Uterus (tissue), 4 donors: ENCODE results near the gene SPANXC. TPM values are rescaled to one million over a fixed set of nuclear protein-coding genes. Genes with fewer than 3 reads are reported as not detected.
"Not testable (repeated sequence)": the region's sequence is repeated elsewhere in the genome, so short reads cannot be mapped to it uniquely, and the experiment has no call there.

Experiments used
- DNase-seq, 2 donors: peaks; one replicate each; pipeline ENCODE4 v3.0.0-alpha.2; 2019 to 2020
- H3K27ac ChIP-seq, 2 donors: fragments of 200-600 bp; sonication (generic); 1 replicate in 1 of 2; 2 replicates in 1 of 2; pipeline ENCODE4 v1.5.1; 2016 to 2018
- H3K27me3 ChIP-seq, 2 donors: fragments of 200-600 bp; sonication (generic); one replicate each; pipeline ENCODE4 v1.5.1; 2018 to 2019; ENCODE audit warnings: control low read depth in 1 of 2
- H3K36me3 ChIP-seq, 2 donors: fragments of 200-600 bp; sonication (generic); one replicate each; pipeline ENCODE4 v1.5.1; 2019; ENCODE audit warnings: control low read depth in 1 of 2
- H3K4me1 ChIP-seq, 2 donors: fragments of 200-600 bp; sonication (generic); one replicate each; pipeline ENCODE4 v1.5.1; 2018 to 2019; ENCODE audit warnings: control low read depth in 1 of 2
- H3K4me3 ChIP-seq, 2 donors: fragments of 200-600 bp; sonication (generic); 1 replicate in 1 of 2; 2 replicates in 1 of 2; pipeline ENCODE4 v1.5.1; 2018 to 2019; ENCODE audit warnings: mild to moderate bottlenecking in 1 of 2
- H3K9me3 ChIP-seq, 2 donors: fragments of 200-600 bp; sonication (generic); one replicate each; pipeline ENCODE4 v1.5.1; 2019; ENCODE audit warnings: control low read depth in 1 of 2
- POLR2A ChIP-seq, 2 donors: fragments of 450-650 bp; IDR thresholded peaks; one replicate each; pipeline ENCODE4 v1.6.1; 2016; ENCODE audit warnings: antibody characterized with exemption in 2 of 2, mild to moderate bottlenecking in 1 of 2, moderate library complexity in 1 of 2
- intact Hi-C: fragments of 100-400 bp; cut with DNase I; formaldehyde crosslinking; loops from one replicate; pipeline ENCODE4 v1.15.1; 2023; ENCODE audit warnings: low total_unique reads
- total RNA-seq, 4 donors: library from RNA; depleted of rRNA in 3 of 4; stranded (reverse); fragments of >200 nt in 3 of 4; gene quantifications; one replicate each; pipeline versions ENCODE4 v1.1.0 to v1.2.4, GENCODE V29; 2014 to 2023
- TF ChIP-seq, protein P1 (sequence below), 4 experiments: fragments of 200-600 bp in 2 of 4; fragments of 450-650 bp in 2 of 4; sonication (generic) in 2 of 4; IDR thresholded peaks; one replicate each; pipeline ENCODE4 v1.5.1; 2016 to 2019; ENCODE audit warnings: antibody characterized with exemption in 4 of 4, mild to moderate bottlenecking in 2 of 4, moderate library complexity in 1 of 4
- donor health status: DM: yes; HTN: yes; CAD: no.

The SPANXC gene
- total RNA-seq, result not detected

DNA sequence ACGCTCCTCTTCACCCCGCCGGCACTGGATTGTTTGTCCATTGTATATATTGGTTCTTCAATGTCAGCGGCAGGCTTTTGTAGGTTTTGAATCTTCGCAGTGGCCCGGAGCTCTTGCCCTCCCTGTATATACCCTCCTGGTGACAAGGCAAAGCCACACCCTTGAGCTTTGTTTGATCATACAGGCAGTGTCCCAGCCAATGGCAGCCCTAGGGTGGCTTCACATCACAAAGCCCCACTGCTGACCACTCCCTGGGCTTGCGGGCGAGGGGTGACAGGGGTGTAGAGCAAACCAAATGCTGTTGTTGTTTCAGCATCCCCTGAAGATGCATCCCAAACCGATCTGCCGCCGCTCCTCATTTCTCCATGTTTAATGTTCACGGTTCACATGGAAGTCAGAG is at the start of gene SPANXC:
Gene SPANXC, minus strand, starts transcription at position 101 of the 400 bp plus-strand sequence. Its CDS starts 60 bp downstream, at position 41.
- H3K27ac ChIP-seq, DNase-seq, H3K4me3 ChIP-seq, intact Hi-C loops, H3K4me1 ChIP-seq, H3K27me3 ChIP-seq, H3K9me3 ChIP-seq, H3K36me3 ChIP-seq: not testable (repeated sequence)

- intact Hi-C loops, result no loop called here
- DNase-seq, result no peak
- Histone ChIP-seq H3K27me3 (no peaks in the 10 kb centered on the region), H3K27ac (no peak overlapping the region), H3K4me3 (no peak overlapping the region), H3K36me3 (no peaks in the 10 kb centered on the region), H3K9me3 (no peaks in the 10 kb centered on the region), H3K4me1 (no peaks in the 10 kb centered on the region)
- TF ChIP-seq, protein P1, sequence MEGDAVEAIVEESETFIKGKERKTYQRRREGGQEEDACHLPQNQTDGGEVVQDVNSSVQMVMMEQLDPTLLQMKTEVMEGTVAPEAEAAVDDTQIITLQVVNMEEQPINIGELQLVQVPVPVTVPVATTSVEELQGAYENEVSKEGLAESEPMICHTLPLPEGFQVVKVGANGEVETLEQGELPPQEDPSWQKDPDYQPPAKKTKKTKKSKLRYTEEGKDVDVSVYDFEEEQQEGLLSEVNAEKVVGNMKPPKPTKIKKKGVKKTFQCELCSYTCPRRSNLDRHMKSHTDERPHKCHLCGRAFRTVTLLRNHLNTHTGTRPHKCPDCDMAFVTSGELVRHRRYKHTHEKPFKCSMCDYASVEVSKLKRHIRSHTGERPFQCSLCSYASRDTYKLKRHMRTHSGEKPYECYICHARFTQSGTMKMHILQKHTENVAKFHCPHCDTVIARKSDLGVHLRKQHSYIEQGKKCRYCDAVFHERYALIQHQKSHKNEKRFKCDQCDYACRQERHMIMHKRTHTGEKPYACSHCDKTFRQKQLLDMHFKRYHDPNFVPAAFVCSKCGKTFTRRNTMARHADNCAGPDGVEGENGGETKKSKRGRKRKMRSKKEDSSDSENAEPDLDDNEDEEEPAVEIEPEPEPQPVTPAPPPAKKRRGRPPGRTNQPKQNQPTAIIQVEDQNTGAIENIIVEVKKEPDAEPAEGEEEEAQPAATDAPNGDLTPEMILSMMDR (IDR thresholded peaks at IDR 0.05), result no peak
- TF ChIP-seq POLR2A (IDR thresholded peaks at IDR 0.05), result no peak
These were observed 37.2 kb upstream of the SPANXC start for GRCh38 chrX:141279476-141279875.

DNA sequence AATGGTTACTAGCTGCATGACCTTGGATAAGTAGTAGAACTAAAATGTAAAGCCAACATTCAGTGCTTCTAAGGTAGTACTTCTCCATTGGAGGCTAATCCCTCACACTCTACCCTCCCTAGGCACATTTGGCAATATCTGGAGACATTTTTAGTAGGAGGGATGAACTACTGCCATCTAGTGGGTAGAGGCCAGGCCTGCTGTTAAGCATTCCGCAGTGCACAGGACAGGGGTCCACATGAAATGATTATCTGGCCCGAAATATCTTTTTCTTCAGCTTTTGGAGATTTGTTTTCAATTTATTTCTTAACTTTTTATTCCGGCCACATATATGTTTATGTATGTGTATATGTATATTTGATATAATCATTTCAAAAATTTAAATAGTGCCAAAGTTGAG is 36.0 kb upstream of the SPANXC start:
- no peak for DNase-seq
- Histone ChIP-seq H3K27me3 (no peaks in the 10 kb centered on the region), H3K36me3 (no peaks in the 10 kb centered on the region), H3K4me1 (no peaks in the 10 kb centered on the region), H3K4me3 (no peak overlapping the region), H3K9me3 (no peaks in the 10 kb centered on the region), H3K27ac (no peak overlapping the region)
- intact Hi-C loops, result no loop called here
- TF ChIP-seq POLR2A (IDR thresholded peaks at IDR 0.05), result no peak
- TF ChIP-seq, protein P1 (IDR thresholded peaks at IDR 0.05), result peak in 1 of 4 experiments; percentile 9

DNA sequence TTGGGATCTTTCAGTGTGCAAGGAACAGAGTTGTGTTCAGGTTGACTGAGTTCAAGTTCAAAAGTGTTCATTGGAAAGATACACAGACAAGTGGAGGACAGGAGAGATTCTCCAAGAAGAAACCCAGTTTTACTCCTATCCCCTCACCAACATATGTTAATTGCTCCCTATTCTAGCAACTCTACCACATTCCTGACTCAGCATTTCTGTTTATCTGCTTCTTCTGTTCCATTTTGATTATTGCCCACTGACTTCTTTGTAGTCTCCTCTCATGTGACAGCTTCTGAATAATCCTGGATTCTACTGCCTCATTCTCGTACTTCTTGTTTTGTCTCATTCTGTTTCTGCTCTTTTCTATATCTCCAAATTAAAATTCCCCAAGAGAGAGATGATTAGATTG is 15.8 kb upstream of the SPANXC start:
- Histone ChIP-seq H3K9me3 (no peaks in the 10 kb centered on the region), H3K36me3 (no peaks in the 10 kb centered on the region), H3K27me3 (no peaks in the 10 kb centered on the region), H3K27ac (no peak overlapping the region), H3K4me3 (no peak overlapping the region), H3K4me1 (no peaks in the 10 kb centered on the region)
- DNase-seq, result no peak
- intact Hi-C loops, result no loop called here
- TF ChIP-seq, protein P1 (IDR thresholded peaks at IDR 0.05), result no peak
- no peak for TF ChIP-seq POLR2A (IDR thresholded peaks at IDR 0.05)

GRCh38 chrX:141221611-141222010 is 20.7 kb downstream of the SPANXC start:
- Histone ChIP-seq H3K36me3 (no peaks in the 10 kb centered on the region), H3K27me3 (no peaks in the 10 kb centered on the region), H3K4me3 (no peak overlapping the region), H3K27ac (no peak overlapping the region), H3K4me1 (no peaks in the 10 kb centered on the region), H3K9me3 (no peaks in the 10 kb centered on the region)
- intact Hi-C loops, result no loop called here
- DNase-seq, result no peak
- TF ChIP-seq POLR2A (IDR thresholded peaks at IDR 0.05), result no peak
- TF ChIP-seq, protein P1 (IDR thresholded peaks at IDR 0.05), result no peak
